WTC11 (cell line): ENCODE data around the gene VDR. TPM values are rescaled to one million over a fixed set of nuclear protein-coding genes. Genes with fewer than 3 reads are reported as not detected.

Experiments used
- ATAC-seq: fragments of 200-7000 bp; cut with Tn5 transposase; 2 replicates; pipeline ENCODE4 v1.10.0; 2021; ENCODE audit warnings: mild to moderate bottlenecking, moderate library complexity
- CTCF ChIA-PET: fragments of 300-600 bp; sonication (Branson Sonifier 250); formaldehyde crosslinking; loops from one replicate; lab custom pipeline; 2021; ENCODE audit warnings: antibody characterized with exemption; lab: Charles Lee
- POLR2A ChIA-PET: fragments of 350-600 bp; sonication (Branson Sonifier 250); formaldehyde crosslinking; loops from one replicate; lab custom pipeline; 2021; ENCODE audit warnings: antibody characterized with exemption; lab: Charles Lee
- DNase-seq: peaks from one replicate; pipeline ENCODE4 v3.0.0; 2021; ENCODE audit warnings: low spot score
- H3K27ac Mint-ChIP-seq: 2 replicates; pipeline ENCODE4 v1.8.0; 2021; ENCODE audit warnings: mixed read lengths
- H3K27me3 Mint-ChIP-seq: 2 replicates; pipeline ENCODE4 v1.8.0; 2021; ENCODE audit warnings: low read depth, mild to moderate bottlenecking, moderate library complexity, mixed read lengths
- H3K36me3 Mint-ChIP-seq: 2 replicates; pipeline ENCODE4 v1.8.0; 2021; ENCODE audit warnings: mixed read lengths
- H3K4me1 Mint-ChIP-seq: 2 replicates; pipeline ENCODE4 v1.8.0; 2022; ENCODE audit warnings: mixed read lengths
- H3K4me3 Mint-ChIP-seq: 2 replicates; pipeline ENCODE4 v1.8.0; 2021; ENCODE audit warnings: mild to moderate bottlenecking, moderate library complexity, mixed read lengths
- H3K9me3 Mint-ChIP-seq: 2 replicates; pipeline ENCODE4 v1.8.0; 2021; ENCODE audit warnings: mixed read lengths
- CBFB ChIP-seq: sonication (generic); formaldehyde crosslinking; IDR thresholded peaks from 2 replicates; pipeline ENCODE4 v1.8.1; 2022; ENCODE audit warnings: mild to moderate bottlenecking, low read depth, missing genetic modification reagents
- EMX1 ChIP-seq: fragments of 250-450 bp; sonication (Bioruptor Pico); IDR thresholded peaks from 2 replicates; pipeline ENCODE4 v1.8.0; 2021; ENCODE audit warnings: mild to moderate bottlenecking
- ESRRA ChIP-seq: sonication (generic); formaldehyde crosslinking; IDR thresholded peaks from 2 replicates; pipeline ENCODE4 v1.8.1; 2022; ENCODE audit warnings: mild to moderate bottlenecking, missing genetic modification reagents, borderline replicate concordance
- KAT7 ChIP-seq: sonication (generic); formaldehyde crosslinking; IDR thresholded peaks from 2 replicates; pipeline ENCODE4 v1.8.1; 2023; ENCODE audit warnings: missing genetic modification reagents, mild to moderate bottlenecking, borderline replicate concordance
- MXD4 ChIP-seq: fragments of 250-450 bp; sonication (Bioruptor Pico); IDR thresholded peaks from 2 replicates; pipeline ENCODE4 v1.8.0; 2021; ENCODE audit warnings: mild to moderate bottlenecking, moderate library complexity, borderline replicate concordance
- MYBL2 ChIP-seq: sonication (generic); formaldehyde crosslinking; IDR thresholded peaks from 2 replicates; pipeline ENCODE4 v1.8.1; 2023; ENCODE audit warnings: mild to moderate bottlenecking, moderate library complexity, missing genetic modification reagents
- NFYB ChIP-seq: sonication (generic); formaldehyde crosslinking; conservative IDR thresholded peaks from 2 replicates; pipeline ENCODE4 v1.8.0; 2022; ENCODE audit warnings: low read depth, missing genetic modification reagents
- NR1H2 ChIP-seq: sonication (generic); formaldehyde crosslinking; IDR thresholded peaks from 2 replicates; pipeline ENCODE4 v1.9.0; 2021; ENCODE audit warnings: mild to moderate bottlenecking, moderate library complexity, missing genetic modification reagents
- SMAD4 ChIP-seq: sonication (generic); formaldehyde crosslinking; IDR thresholded peaks from 2 replicates; pipeline ENCODE4 v1.8.0; 2022; ENCODE audit warnings: mild to moderate bottlenecking, missing genetic modification reagents
- SOX15 ChIP-seq: fragments of 250-450 bp; sonication (Bioruptor Pico); IDR thresholded peaks from 2 replicates; pipeline ENCODE4 v1.9.0; 2021; ENCODE audit warnings: mild to moderate bottlenecking
- SP1 ChIP-seq: sonication (generic); formaldehyde crosslinking; conservative IDR thresholded peaks from 2 replicates; pipeline ENCODE4 v1.8.1; 2022; ENCODE audit warnings: missing genetic modification reagents
- TEAD4 ChIP-seq: sonication (generic); formaldehyde crosslinking; IDR thresholded peaks from 2 replicates; pipeline ENCODE4 v1.8.0; 2022; ENCODE audit warnings: mild to moderate bottlenecking, missing genetic modification reagents
- ZNF416 ChIP-seq: fragments of 250-450 bp; sonication (Bioruptor Pico); IDR thresholded peaks from 2 replicates; pipeline ENCODE4 v1.9.0; 2021; ENCODE audit warnings: mild to moderate bottlenecking, inconsistent platforms
- ZNF423 ChIP-seq: fragments of 250-450 bp; sonication (Bioruptor Pico); IDR thresholded peaks from 2 replicates; pipeline ENCODE4 v2.1.2; 2022; ENCODE audit warnings: mild to moderate bottlenecking, moderate library complexity
- total RNA-seq: library from RNA; stranded (reverse); gene quantifications from 3 replicates; pipeline ENCODE4 v1.2.3, GENCODE V29; 2021
- TF ChIP-seq, protein P1 (sequence below): sonication (generic); formaldehyde crosslinking; IDR thresholded peaks from 2 replicates; pipeline ENCODE4 v1.8.1; 2022; ENCODE audit warnings: missing genetic modification reagents, borderline replicate concordance
- TF ChIP-seq, protein P2 (sequence below): fragments of 200-600 bp; IDR thresholded peaks from 2 replicates; pipeline ENCODE4 v1.8.0; 2022; ENCODE audit warnings: antibody characterized with exemption
- TF ChIP-seq, protein P3 (sequence below): sonication (generic); formaldehyde crosslinking; IDR thresholded peaks from 2 replicates; pipeline ENCODE4 v1.8.0; 2022; ENCODE audit warnings: mild to moderate bottlenecking, missing genetic modification reagents
- TF ChIP-seq, protein P4 (sequence below): sonication (generic); formaldehyde crosslinking; IDR thresholded peaks from 2 replicates; pipeline ENCODE4 v1.8.1; 2023; ENCODE audit warnings: mild to moderate bottlenecking, missing genetic modification reagents, moderate library complexity
- TF ChIP-seq, protein P5 (sequence below): sonication (generic); formaldehyde crosslinking; IDR thresholded peaks from 2 replicates; pipeline ENCODE4 v1.8.1; 2022; ENCODE audit warnings: mild to moderate bottlenecking, moderate library complexity, missing genetic modification reagents

VDR gene
- total RNA-seq, 1 experiment from 2014 or later: 1.3 TPM

DNA sequence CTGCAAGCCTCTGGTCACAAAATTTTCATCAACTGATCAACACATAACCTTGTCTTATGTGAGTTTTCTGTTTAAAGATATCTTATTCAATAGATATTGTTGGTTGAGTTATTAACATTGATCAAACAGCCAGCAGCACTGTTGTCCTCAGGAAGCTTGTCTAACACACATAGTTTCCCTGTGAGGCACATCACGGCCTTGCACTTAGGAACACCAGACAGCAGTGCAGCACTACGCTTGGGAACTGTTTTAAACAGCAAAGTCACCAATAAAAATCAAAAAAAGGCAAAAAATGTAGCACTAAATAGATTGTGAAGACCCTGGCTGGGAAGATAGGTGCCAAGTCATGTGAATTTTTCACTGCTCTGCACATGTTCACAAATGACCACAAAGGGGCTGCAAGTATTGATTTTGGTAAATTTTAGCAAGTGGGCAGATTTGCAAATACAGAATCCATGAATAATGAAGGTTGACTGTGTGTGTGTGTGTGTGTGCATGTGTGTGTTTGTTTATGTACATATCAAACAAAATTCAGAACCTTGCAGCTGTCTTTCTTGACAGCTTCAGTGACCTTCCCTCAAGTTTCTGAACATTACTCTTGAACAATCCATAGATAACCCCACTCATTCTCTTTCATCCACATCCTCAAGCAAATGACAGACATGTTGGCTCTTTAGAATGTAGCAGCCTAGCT, 28.9 kb downstream of the VDR start (continued):
- TF ChIP-seq NFYB (no peak), ZNF423 (CRISPR knock-in tag) (no peak), TEAD4 (CRISPR knock-in tag) (no peak), SP1 (CRISPR knock-in tag) (no peak), MXD4 (CRISPR knock-in tag) (no peak)

DNA sequence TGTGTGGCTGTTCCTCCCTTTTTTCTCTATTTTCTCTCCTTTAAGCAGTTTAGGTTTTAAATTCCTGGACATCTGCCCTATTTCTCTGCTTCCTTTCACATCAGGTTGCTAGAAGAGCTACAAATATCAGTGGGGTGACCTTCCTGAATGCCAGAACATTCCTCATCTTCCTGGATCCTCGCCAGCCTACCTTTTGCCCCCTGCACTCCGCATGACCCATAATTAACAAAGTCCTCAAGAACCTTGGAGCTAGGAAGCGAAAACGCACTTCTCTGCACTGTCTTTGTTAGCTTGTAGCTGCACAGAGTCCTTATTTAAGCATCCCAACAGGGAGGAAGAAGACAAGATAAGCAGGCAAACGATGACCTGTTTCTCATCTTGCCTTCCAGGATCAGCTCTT, 30.5 kb downstream of the VDR start:
- CTCF ChIA-PET: interaction anchor here (1.1 to 1.6 kb wide), 5 partner anchors 31 to 95 kb away, joined by 4 to 6 read pairs (median 5); partner anchors contain the start of genes TMEM106C and VDR
- Mint-ChIP-seq H3K36me3 (no peaks in the 10 kb centered on the region), H3K4me1 (peaks cover 8% of the 10 kb centered on the region), H3K27ac (no peak overlapping the region), H3K4me3 (no peak overlapping the region), H3K9me3 (no peaks in the 10 kb centered on the region), H3K27me3 (peaks cover 5% of the 10 kb centered on the region)
- ATAC-seq (no peak), DNase-seq (no peak)
- POLR2A ChIA-PET: no interaction called here
- TF ChIP-seq, protein P1, sequence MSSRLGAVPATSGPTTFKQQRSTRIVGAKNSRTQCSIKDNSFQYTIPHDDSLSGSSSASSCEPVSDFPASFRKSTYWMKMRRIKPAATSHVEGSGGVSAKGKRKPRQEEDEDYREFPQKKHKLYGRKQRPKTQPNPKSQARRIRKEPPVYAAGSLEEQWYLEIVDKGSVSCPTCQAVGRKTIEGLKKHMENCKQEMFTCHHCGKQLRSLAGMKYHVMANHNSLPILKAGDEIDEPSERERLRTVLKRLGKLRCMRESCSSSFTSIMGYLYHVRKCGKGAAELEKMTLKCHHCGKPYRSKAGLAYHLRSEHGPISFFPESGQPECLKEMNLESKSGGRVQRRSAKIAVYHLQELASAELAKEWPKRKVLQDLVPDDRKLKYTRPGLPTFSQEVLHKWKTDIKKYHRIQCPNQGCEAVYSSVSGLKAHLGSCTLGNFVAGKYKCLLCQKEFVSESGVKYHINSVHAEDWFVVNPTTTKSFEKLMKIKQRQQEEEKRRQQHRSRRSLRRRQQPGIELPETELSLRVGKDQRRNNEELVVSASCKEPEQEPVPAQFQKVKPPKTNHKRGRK (CRISPR knock-in tag): no peak
- no peak for TF ChIP-seq SMAD4
- no peak for TF ChIP-seq CBFB
- TF ChIP-seq MYBL2 (CRISPR knock-in tag): no peak
- no peak for TF ChIP-seq SOX15 (CRISPR knock-in tag)
- no peak for TF ChIP-seq KAT7 (CRISPR knock-in tag)
- TF ChIP-seq ZNF416: no peak
- TF ChIP-seq, all 79 proteins: peak for 0

DNA sequence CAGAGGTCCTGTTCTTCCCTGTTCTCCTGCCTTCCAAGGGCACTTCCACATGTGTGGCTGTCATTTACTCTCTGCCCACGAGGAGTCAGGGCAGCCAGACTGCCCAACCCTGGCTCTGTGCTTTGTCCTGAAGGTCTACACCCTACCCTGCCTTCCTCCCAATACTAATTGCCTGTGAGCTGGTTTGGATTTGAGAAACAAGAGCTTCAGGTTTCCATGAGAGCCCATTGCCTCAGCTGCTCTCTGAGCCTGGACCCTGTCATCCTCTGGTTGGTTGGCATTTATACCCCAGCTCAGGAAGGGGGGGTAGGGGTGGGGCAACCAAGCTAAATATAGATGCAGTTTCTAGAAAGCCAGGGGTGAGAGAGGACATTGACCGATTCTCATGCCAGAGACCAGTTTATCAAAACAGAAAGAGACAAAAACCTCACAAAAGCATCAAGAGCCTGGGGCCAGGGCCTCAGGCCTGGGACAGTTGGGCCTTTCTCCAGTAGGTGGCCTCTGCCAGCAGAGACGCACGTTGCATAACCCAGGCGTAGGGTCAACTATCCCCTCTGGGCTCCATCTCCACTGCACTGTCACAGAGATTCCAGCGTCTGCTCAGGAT, 34.5 kb downstream of the VDR start:
- Mint-ChIP-seq H3K4me1 (peaks cover 8% of the 10 kb centered on the region), H3K4me3 (no peak overlapping the region), H3K27ac (no peak overlapping the region), H3K27me3 (peaks cover 5% of the 10 kb centered on the region), H3K9me3 (no peaks in the 10 kb centered on the region), H3K36me3 (no peaks in the 10 kb centered on the region)
- TF ChIP-seq NR1H2 (CRISPR knock-in tag): no peak
- TF ChIP-seq, protein P2, sequence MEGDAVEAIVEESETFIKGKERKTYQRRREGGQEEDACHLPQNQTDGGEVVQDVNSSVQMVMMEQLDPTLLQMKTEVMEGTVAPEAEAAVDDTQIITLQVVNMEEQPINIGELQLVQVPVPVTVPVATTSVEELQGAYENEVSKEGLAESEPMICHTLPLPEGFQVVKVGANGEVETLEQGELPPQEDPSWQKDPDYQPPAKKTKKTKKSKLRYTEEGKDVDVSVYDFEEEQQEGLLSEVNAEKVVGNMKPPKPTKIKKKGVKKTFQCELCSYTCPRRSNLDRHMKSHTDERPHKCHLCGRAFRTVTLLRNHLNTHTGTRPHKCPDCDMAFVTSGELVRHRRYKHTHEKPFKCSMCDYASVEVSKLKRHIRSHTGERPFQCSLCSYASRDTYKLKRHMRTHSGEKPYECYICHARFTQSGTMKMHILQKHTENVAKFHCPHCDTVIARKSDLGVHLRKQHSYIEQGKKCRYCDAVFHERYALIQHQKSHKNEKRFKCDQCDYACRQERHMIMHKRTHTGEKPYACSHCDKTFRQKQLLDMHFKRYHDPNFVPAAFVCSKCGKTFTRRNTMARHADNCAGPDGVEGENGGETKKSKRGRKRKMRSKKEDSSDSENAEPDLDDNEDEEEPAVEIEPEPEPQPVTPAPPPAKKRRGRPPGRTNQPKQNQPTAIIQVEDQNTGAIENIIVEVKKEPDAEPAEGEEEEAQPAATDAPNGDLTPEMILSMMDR: peak; percentile 24; the same call in 1 of the 2 replicates
- DNase-seq (peak; percentile 68), ATAC-seq (peak; percentile 100)
- ChIA-PET POLR2A (no interaction called here), CTCF (interaction anchor here (0.5 to 4.1 kb wide), 24 partner anchors 13 to 882 kb away, joined by 3 to 34 read pairs (median 4); partner anchors contain the start of genes TMEM106C and VDR)

DNA sequence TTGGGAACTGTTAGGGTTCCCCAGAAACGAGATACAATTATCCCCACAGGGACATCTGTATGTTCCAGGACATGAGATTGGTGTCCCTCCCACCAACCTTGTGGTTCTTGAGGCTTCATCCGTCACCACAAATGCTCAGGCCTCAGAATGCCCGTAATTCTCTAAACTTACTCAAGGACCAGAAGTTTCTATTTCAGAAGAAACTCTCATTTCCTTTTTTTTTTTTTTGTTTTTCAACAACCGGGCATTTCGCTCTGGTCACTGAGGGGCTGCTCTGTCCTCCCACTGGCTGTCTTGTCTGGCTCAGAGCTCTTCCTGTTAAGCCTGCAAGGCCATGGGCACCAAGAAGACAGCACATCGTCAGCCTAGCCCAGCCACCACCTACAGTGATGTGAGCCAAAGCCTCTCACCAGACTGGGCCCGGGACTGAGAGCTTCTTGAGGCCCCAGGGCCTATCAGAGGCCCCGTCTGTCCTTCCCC, 36.2 kb downstream of the VDR start:
- Mint-ChIP-seq H3K4me3 (no peak overlapping the region), H3K27me3 (peaks cover 3% of the 10 kb centered on the region; the same call in 1 of the 2 replicates), H3K9me3 (no peaks in the 10 kb centered on the region), H3K27ac (no peak overlapping the region), H3K4me1 (peaks cover under 1% of the 10 kb centered on the region; the same call in 1 of the 2 replicates), H3K36me3 (no peaks in the 10 kb centered on the region)
- ATAC-seq (no peak), DNase-seq (no peak)
- ChIA-PET POLR2A (no interaction called here), CTCF (interaction anchor here (0.6 to 4.1 kb wide), 8 partner anchors 19 to 297 kb away, joined by 3 to 34 read pairs (median 6); partner anchors contain the start of genes TMEM106C and VDR)
- TF ChIP-seq TEAD4 (CRISPR knock-in tag) (no peak), ESRRA (CRISPR knock-in tag) (no peak), EMX1 (CRISPR knock-in tag) (no peak)
- TF ChIP-seq, protein P3, sequence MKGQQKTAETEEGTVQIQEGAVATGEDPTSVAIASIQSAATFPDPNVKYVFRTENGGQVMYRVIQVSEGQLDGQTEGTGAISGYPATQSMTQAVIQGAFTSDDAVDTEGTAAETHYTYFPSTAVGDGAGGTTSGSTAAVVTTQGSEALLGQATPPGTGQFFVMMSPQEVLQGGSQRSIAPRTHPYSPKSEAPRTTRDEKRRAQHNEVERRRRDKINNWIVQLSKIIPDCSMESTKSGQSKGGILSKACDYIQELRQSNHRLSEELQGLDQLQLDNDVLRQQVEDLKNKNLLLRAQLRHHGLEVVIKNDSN (CRISPR knock-in tag): no peak
- TF ChIP-seq, protein P4, sequence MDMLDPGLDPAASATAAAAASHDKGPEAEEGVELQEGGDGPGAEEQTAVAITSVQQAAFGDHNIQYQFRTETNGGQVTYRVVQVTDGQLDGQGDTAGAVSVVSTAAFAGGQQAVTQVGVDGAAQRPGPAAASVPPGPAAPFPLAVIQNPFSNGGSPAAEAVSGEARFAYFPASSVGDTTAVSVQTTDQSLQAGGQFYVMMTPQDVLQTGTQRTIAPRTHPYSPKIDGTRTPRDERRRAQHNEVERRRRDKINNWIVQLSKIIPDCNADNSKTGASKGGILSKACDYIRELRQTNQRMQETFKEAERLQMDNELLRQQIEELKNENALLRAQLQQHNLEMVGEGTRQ: no peak
- TF ChIP-seq, protein P1 (CRISPR knock-in tag): no peak
- TF ChIP-seq, protein P2: no peak
- TF ChIP-seq, protein P5, sequence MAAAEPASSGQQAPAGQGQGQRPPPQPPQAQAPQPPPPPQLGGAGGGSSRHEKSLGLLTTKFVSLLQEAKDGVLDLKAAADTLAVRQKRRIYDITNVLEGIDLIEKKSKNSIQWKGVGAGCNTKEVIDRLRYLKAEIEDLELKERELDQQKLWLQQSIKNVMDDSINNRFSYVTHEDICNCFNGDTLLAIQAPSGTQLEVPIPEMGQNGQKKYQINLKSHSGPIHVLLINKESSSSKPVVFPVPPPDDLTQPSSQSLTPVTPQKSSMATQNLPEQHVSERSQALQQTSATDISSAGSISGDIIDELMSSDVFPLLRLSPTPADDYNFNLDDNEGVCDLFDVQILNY: no peak
